DND-41 (cell line): ENCODE data around the gene BAIAP2L1.

Source experiments
- ATAC-seq: fragments of 200-7000 bp; cut with Tn5 transposase; 3 replicates; pipeline ENCODE4 v1.9.1; 2021; ENCODE audit warnings: low read depth; ENCODE audit not compliant: insufficient read depth
- DNase-seq: peaks from one replicate; pipeline ENCODE4 v3.0.0-alpha.2; 2020
- H2AFZ ChIP-seq: 2 replicates; pipeline ENCODE4 v1.6.0; 2012; ENCODE audit warnings: low read depth, low read length
- H3K27ac ChIP-seq: 2 replicates; pipeline ENCODE4 v1.5.1; 2012; ENCODE audit warnings: low read length, inconsistent platforms
- H3K27me3 ChIP-seq: fragments of 200-600 bp; sonication (generic); 2 replicates; pipeline ENCODE4 v1.6.0; 2012; ENCODE audit warnings: low read length, mild to moderate bottlenecking, inconsistent platforms; ENCODE audit not compliant: insufficient read depth, poor library complexity
- H3K36me3 ChIP-seq: 2 replicates; pipeline ENCODE4 v1.5.1; 2012; ENCODE audit warnings: low read length, inconsistent platforms; ENCODE audit not compliant: insufficient read depth
- H3K4me1 ChIP-seq: 2 replicates; pipeline ENCODE4 v1.5.1; 2012; ENCODE audit warnings: mild to moderate bottlenecking, low read length; ENCODE audit not compliant: insufficient read depth
- H3K4me2 ChIP-seq: 2 replicates; pipeline ENCODE4 v1.6.0; 2012; ENCODE audit warnings: mild to moderate bottlenecking, moderate library complexity, low read length, inconsistent platforms; ENCODE audit not compliant: insufficient read depth
- H3K4me3 ChIP-seq, 2 experiments: fragments of 200-600 bp in 1 of 2; shearing (Covaris generic) in 1 of 2; 2 replicates each; pipeline ENCODE4 v1.5.1; 2012 to 2016; ENCODE audit warnings: inconsistent platforms in 2 of 2, low read length in 2 of 2, mild to moderate bottlenecking in 2 of 2, low read depth in 1 of 2, moderate library complexity in 1 of 2
- H3K79me2 ChIP-seq: 2 replicates; pipeline ENCODE4 v1.6.0; 2012; ENCODE audit warnings: low read length, inconsistent platforms; ENCODE audit not compliant: insufficient read depth
- H3K9ac ChIP-seq: 2 replicates; pipeline ENCODE4 v1.6.0; 2012; ENCODE audit warnings: low read depth, mild to moderate bottlenecking, inconsistent platforms, low read length, moderate library complexity
- H3K9me3 ChIP-seq: 2 replicates; pipeline ENCODE4 v1.5.1; 2012; ENCODE audit warnings: low read length, moderate library complexity, mild to moderate bottlenecking, inconsistent platforms; ENCODE audit not compliant: insufficient read depth, severe bottlenecking
- H4K20me1 ChIP-seq: 2 replicates; pipeline ENCODE4 v1.6.0; 2012; ENCODE audit warnings: low read length; ENCODE audit not compliant: insufficient read depth
- CTCF ChIP-seq: IDR thresholded peaks from 2 replicates; pipeline ENCODE4 v1.5.1; 2012; ENCODE audit warnings: borderline replicate concordance, low read length, moderate library complexity, mild to moderate bottlenecking; ENCODE audit not compliant: poor library complexity, severe bottlenecking; ENCODE audit errors: extremely low read depth
- EZH2 ChIP-seq: IDR thresholded peaks from 3 replicates; pipeline ENCODE4 v1.6.1; 2012; ENCODE audit warnings: borderline replicate concordance, low read depth, mild to moderate bottlenecking, moderate library complexity, low read length, inconsistent platforms; ENCODE audit not compliant: severe bottlenecking

BAIAP2L1 gene

GRCh38 chr7:98294798-98295382 is 106.0 kb downstream of the BAIAP2L1 start:
- Histone ChIP-seq H3K27me3 (no peaks in the 10 kb centered on the region), H3K4me1 (no peaks in the 10 kb centered on the region), H3K36me3 (peaks cover 34% of the 10 kb centered on the region), H4K20me1 (peaks cover 38% of the 10 kb centered on the region), H3K4me3 (no peak overlapping the region), H3K9me3 (no peaks in the 10 kb centered on the region), H3K9ac (no peak overlapping the region), H3K4me2 (no peak overlapping the region), H3K79me2 (peaks cover 7% of the 10 kb centered on the region), H3K27ac (no peak overlapping the region), H2AFZ (no peak overlapping the region)
- TF ChIP-seq CTCF = peak; percentile 66
- no peak for TF ChIP-seq EZH2
- DNase-seq (peak; percentile 30), ATAC-seq (peak; percentile 77)

GRCh38 chr7:98294326-98294725 is 106.6 kb downstream of the BAIAP2L1 start:
- Histone ChIP-seq H3K79me2 (peaks cover 13% of the 10 kb centered on the region), H3K27ac (no peak overlapping the region), H3K36me3 (peaks cover 34% of the 10 kb centered on the region), H4K20me1 (peaks cover 44% of the 10 kb centered on the region), H3K9ac (no peak overlapping the region), H2AFZ (no peak overlapping the region), H3K4me1 (no peaks in the 10 kb centered on the region), H3K4me2 (no peak overlapping the region), H3K9me3 (no peaks in the 10 kb centered on the region), H3K4me3 (no peak overlapping the region), H3K27me3 (no peaks in the 10 kb centered on the region)
- TF ChIP-seq EZH2 (no peak), CTCF (no peak)
- no peak for ATAC-seq
- no peak for DNase-seq

GRCh38 chr7:98293746-98294145 is 107.1 kb downstream of the BAIAP2L1 start:
- Histone ChIP-seq H4K20me1 (peaks cover 49% of the 10 kb centered on the region), H3K9ac (no peak overlapping the region), H3K27ac (no peak overlapping the region), H3K79me2 (peaks cover 16% of the 10 kb centered on the region), H3K36me3 (peaks cover 35% of the 10 kb centered on the region), H3K4me2 (no peak overlapping the region), H3K27me3 (no peaks in the 10 kb centered on the region), H3K4me1 (no peaks in the 10 kb centered on the region), H3K4me3 (no peak overlapping the region), H3K9me3 (no peaks in the 10 kb centered on the region), H2AFZ (no peak overlapping the region)
- DNase-seq (no peak), ATAC-seq (no peak)
- TF ChIP-seq EZH2 = no peak
- no peak for TF ChIP-seq CTCF
